GM12891 (cell line): ENCODE results near the gene CFAP74.

ENCODE experiments used
- POLR2A ChIP-seq: IDR thresholded peaks from 2 replicates; pipeline ENCODE4 v1.6.1; 2011; ENCODE audit warnings: low read depth, low read length, control low read depth
- POLR2AphosphoS5 ChIP-seq: IDR thresholded peaks from 2 replicates; pipeline ENCODE4 v1.6.1; 2011; ENCODE audit warnings: low read depth, low read length, control low read depth
- POU2F2 ChIP-seq: IDR thresholded peaks from 2 replicates; pipeline ENCODE4 v1.6.1; 2011; ENCODE audit warnings: low read depth, mild to moderate bottlenecking, control low read depth, low read length, moderate library complexity
- TAF1 ChIP-seq: IDR thresholded peaks from 2 replicates; pipeline ENCODE4 v1.6.1; 2011; ENCODE audit warnings: low read depth, low read length, control low read depth

- TF ChIP-seq POLR2A (no peak), POLR2AphosphoS5 (no peak), TAF1 (no peak), POU2F2 (no peak)
Measured at GRCh38 chr1:1924386-1924785, 79.2 kb downstream of the CFAP74 start.
